ENCODE measurements around the gene ZNF384.

ZNF384 gene

DNA sequence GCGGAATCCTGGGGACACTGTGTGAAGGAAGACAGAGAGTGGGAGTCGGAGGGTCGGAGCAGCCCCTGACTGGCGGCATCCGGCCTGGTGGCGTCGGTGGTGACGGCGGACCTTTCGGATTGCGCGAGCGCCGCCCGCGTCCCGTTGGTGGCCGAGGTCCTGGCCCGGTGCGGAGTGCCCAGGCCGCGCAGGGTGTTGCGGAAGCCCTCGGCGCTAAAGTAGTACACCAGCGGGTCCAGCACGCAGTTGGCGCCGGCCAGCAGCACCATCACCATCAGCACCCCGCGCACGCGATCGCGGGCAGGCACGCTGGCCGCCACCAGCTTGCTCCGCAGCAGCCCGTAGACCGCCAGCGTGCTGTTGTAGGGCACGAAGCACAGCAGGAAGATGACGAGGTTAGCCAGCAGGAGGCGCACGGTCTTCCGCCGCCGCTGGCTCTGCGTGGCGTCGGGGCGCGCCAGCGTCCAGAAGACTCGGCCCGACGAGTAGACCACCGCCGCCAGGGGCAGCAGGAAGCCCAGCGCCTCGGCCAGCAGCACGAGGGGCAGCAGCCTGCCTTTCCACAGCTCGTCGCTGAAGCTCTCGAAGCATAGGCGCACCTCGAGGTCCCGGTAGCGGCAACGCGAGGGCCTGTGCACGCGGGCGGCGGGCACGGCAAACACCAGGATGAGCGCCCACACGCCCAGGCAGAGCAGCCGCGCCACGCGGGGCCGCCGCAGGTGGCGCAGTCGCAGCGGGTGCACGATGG lies 68.9 kb downstream of the ZNF384 start:
- no peak for DNase-seq (ENCODE audit: low read depth)

DNA sequence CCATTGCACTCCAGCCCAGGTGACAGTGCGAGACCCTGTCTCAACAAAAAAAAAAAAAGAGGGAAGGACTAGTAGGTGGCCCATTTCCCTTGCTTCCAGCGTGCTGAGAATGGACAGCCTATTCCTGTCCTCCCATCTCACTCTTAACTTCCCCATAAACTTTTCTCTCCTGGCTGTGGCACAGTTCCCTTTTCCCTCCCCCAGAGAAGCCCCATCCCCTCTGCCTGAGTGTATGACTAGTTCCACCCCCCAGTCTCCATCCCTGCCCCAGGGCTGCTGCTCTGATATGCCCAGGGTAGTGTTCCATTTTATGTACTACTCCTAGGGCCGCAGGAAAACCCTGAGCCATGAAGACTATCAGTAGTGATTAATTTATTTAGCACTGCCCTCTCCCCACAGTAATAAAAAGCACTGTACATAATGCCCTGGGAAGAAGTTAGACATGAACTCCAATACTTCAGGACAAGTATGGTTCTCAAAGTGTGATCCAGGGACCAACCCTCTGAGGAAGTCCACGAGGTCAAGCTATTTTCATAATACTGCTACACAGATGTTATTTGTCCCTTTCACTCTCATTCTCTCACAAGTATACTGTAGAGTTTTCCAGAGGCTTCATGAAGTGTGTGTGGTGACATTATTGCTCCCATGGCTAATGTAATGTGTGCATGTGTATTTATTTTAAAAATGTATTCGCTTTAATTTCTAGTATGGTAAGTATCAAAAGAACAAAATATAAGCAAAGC lies 70.5 kb downstream of the ZNF384 start:
- no peak for DNase-seq (ENCODE audit: low read depth)

Data from stimulated activated CD8-positive, alpha-beta memory T cell treated with anti-CD3 and anti-CD28 coated beads, Interleukin-15, amount 100 ng/mL, for 24 hours (primary cell).